OCI-LY1 (cell line): Measurements from ENCODE around the gene MGAT5B.

ENCODE experiments used
- EZH2 ChIP-seq: fragments of 200-600 bp; sonication (generic), shearing (Covaris generic); IDR thresholded peaks from 2 replicates; pipeline ENCODE4 v1.8.0; 2017; ENCODE audit warnings: borderline replicate concordance, mixed run types, mild to moderate bottlenecking, antibody characterized with exemption, low read length, moderate library complexity, mixed read lengths
- TF ChIP-seq, protein P1 (sequence below): fragments of 200-600 bp; sonication (generic), shearing (Covaris generic); IDR thresholded peaks from 2 replicates; pipeline ENCODE4 v1.5.1; 2017; ENCODE audit warnings: mild to moderate bottlenecking, antibody characterized with exemption, low read length, moderate library complexity, mixed read lengths

- TF ChIP-seq EZH2 = no peak
- TF ChIP-seq, protein P1, sequence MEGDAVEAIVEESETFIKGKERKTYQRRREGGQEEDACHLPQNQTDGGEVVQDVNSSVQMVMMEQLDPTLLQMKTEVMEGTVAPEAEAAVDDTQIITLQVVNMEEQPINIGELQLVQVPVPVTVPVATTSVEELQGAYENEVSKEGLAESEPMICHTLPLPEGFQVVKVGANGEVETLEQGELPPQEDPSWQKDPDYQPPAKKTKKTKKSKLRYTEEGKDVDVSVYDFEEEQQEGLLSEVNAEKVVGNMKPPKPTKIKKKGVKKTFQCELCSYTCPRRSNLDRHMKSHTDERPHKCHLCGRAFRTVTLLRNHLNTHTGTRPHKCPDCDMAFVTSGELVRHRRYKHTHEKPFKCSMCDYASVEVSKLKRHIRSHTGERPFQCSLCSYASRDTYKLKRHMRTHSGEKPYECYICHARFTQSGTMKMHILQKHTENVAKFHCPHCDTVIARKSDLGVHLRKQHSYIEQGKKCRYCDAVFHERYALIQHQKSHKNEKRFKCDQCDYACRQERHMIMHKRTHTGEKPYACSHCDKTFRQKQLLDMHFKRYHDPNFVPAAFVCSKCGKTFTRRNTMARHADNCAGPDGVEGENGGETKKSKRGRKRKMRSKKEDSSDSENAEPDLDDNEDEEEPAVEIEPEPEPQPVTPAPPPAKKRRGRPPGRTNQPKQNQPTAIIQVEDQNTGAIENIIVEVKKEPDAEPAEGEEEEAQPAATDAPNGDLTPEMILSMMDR = no peak
Measured at GRCh38 chr17:76893623-76894334, 25.6 kb downstream of the MGAT5B start.
